Activated CD4-positive, CD25-positive, alpha-beta regulatory T cell treated with anti-CD3 and anti-CD28 coated beads, Interleukin-2, amount 50 U/mL, for 24 hours (primary cell): ENCODE data around the gene TLCD5.

Source experiments
- ATAC-seq, 2 donors: fragments of 150-1000 bp; cut with Tn5 transposase; one replicate each; pipeline ENCODE4 v1.10.0; 2021; ENCODE audit warnings: mild to moderate bottlenecking in 1 of 2, moderate library complexity in 1 of 2

TLCD5 gene

DNA sequence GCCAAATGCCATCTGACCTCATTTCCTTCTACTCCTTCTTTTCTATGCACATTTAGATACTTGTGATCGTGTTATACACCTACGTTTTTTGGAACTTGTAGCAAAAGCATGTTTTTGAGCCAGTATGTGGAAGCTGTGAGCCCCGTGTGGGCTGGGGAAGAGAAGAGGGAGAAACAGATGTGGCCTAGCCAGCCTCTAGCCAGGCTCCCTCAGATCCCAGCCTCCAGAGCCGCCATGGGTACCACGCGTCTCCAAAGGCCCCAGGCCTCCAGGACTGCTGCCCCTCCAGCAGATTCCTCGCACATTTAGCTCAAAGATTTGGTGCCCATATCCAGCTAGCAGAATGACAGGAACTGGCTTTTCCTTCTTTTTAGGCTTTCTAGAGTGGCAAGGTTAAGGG is 17.0 kb upstream of the TLCD5 start:
- no peak for ATAC-seq

DNA sequence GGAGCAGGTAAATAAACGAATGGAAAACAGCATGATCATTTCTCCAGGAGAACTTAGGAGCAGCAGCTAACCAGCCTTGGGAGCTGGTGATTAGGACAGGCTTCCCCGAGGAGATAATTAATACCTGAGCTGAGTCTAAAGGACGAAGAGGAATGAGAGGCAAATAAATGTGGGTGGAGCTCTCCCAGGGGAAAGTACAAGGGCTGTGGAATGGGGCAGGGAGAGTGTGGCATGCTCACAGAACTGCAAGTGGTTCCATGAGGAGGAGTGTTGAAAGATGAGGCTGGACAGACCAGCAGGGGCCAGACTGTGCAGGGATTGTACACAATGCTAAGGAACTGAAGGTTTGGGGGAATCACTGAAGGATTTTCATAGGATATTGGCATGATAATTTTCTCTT is 14.2 kb upstream of the TLCD5 start:
- ATAC-seq = no peak

DNA sequence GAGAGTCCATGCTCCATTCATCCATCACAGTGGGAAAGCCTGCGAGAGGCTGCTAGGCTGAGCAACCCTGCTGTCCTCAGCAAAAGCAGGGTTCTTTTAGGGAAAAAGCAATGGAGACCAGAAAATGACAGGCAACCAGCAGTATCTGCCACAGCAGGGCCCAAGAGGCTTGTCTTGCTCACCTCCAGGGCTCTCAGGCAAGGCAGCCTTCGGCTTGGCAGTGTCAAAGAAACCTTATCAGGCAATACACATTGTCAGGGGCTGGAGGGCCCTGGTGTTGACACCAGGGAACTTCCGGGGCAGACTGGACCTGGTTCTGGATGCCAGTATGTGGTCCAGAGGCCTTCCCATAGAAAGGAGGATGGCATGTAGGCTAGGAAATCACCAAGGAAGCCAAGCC is 10.2 kb upstream of the TLCD5 start:
- ATAC-seq = no peak

DNA sequence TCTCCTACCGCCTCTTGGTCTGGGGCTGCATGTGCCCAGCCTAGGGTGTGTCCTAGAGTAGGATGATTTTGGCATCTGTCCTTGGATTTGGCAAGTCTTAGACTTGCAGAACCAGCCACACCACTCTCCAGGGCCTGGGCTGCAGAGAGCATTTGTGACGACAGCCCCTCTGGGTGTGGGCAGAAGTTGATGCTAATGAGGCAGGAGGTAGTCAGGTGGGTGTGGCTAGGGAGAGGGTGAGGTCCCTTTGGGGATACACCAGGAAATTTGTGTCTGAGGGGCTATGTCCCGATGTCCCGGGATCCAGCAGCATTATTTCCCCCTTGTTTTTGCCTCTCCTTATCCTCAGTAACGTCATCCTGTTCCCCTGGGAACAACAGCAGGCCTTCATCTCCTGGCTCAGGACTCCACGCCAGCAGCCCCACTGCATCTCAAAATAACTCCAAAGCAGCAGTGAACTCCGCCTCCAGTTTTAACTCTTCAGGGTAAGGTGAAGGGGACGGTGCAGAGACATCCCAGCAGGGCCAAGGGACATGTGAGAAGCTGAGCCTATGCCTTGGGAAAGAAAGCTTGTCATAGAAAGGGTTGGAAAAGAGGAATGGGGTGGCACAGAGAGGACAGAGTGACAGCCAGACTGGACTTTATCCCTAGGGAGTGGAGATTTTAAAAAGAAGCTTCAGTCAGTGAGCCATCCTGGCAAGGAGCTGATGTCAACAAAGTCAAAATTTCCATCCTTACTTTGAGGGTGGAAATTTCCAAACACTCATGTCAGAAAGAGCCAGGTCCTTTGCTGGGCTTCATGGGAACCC is 8.0 kb upstream of the TLCD5 start:
- no peak for ATAC-seq

DNA sequence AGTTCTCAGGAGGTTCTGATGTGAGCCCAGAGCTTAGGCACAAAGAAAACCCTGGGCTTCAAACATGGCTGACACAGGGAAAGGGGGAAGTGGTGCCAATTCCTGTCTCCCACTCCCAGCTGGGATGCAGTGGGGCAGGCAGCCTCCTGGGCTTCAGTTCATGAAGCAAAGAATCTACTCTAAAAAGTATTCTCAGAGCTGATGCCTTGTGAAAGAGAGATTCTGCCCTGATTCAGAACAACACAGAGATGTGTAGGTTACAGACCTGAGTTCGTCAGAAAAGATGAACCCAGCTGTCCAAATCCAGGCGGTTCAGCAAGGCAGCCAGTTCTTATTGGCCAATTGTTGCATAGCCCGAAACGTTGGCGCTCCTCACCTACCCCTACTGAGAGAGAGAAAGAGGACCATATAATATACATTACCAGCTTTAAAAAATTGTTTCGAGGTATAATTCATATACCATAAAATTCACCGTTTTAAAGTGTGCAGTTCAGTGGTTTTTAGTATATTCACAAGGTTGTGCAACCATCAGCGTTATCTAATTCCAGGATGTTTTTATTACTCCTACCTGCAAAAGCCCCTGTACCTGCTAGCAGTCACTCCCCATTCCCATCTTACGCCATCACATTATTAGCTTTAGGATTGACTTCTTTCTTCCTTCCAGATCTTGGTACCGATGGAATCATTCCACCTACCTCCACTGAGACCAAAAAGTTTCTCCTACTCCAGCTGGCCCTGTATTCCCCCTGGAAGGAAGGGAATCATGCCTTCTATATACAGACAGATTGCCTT is 7.2 kb upstream of the TLCD5 start:
- ATAC-seq = no peak

DNA sequence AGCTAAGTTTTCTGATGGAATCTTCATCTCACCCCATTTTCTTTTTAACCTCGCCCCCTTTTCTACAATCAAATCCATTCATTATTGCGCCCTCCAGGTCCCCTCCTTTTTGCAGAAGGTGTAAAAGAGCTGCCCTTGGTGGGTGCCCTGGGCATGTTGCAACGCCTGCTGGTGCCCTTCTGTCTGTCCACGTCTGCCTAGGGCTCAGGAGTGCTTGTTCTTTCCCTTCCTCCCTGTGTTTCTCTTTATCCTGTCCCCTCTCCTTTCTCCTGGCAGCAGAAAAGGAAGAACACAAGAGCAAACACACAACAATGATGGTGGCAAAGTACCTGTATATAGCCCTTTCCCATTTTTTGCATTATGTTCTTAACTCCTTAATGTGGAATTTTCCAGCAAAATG is 6.2 kb upstream of the TLCD5 start:
- no peak for ATAC-seq

DNA sequence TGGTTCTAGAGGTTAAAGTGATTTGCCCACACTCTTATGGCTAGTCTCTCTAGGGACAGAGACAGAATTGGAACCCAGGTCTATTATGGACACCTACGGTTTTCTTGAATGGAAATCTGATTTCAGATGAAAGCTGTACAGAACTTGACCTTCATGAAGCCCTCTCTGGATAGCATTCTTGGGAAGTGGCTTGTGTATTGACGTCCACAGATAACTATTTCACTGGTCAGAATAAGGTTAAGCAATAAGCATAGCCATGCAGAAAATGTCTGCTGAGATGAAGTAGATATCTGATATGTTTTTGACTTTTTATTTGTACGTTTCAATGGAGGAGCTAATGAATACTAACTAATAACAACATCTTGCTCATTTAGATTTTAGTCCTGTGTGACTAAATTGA is 1.1 kb downstream of the TLCD5 start:
- ATAC-seq = no peak

DNA sequence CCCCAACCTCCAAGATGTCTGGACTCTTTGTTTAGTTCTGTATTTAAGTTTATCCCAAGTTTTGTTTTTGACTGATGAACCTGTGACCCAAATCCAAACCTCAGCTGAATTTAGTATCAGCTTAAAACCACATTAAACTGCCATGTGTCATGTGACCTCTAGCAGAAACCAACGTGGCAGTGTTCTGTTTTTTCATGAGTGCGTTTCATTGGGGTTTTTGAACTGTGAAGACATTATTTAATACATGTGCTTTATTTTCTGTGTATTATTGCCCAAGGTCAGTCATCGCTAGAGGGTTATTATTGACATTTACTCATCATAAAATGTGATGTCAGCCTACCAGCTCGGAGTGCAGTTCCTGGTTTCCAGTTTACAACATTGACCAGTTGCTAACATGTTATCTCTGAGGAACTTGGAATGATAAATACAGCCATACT is 1.8 kb downstream of the TLCD5 start:
- ATAC-seq = no peak

DNA sequence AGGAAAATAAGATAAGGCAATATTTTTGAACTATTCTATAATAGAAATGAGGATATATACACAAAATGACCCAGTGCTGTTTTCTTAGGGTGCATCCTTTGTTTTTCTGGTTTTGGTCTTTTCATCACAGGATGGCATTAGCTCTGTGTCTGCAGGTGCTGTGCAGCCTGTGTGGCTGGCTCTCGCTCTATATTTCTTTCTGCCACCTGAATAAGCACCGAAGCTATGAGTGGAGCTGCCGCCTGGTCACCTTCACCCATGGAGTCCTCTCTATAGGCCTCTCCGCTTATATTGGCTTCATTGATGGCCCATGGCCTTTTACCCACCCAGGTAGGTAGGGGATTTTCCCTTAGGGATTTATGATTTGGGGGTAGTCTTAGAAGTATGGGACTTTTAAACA is 2.2 kb downstream of the TLCD5 start:
- ATAC-seq = no peak

DNA sequence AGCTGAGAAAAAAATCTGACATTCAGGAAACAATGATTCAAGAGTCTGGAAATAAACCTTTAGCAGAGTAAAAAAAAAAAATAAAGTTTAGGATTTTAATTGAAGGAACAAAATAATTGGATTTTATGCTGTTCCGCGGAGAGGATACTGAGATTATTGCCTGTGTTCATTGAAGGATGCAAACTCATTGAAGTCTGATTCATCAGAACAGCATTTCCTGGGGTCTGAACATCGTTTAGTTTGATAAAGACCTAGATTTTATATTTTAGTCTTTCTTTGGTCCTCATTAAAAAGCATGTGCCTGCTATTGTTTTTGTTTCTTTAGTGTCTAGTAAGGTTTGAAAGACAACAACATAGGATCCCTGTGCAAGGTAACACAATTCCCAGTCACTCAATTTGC is 4.5 kb downstream of the TLCD5 start:
- no peak for ATAC-seq

DNA sequence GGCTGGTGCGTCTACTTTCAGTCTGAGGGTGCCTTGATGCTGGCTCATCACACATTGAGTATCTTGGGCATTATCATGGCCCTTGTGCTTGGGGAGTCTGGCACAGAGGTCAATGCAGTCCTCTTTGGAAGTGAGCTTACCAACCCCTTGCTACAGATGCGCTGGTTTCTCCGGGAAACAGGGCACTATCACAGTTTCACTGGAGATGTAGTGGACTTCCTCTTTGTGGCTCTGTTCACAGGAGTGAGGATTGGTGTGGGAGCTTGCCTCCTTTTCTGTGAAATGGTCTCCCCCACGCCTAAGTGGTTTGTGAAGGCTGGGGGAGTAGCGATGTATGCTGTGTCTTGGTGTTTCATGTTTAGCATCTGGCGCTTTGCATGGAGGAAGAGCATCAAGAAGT is 4.9 kb downstream of the TLCD5 start:
- no peak for ATAC-seq

DNA sequence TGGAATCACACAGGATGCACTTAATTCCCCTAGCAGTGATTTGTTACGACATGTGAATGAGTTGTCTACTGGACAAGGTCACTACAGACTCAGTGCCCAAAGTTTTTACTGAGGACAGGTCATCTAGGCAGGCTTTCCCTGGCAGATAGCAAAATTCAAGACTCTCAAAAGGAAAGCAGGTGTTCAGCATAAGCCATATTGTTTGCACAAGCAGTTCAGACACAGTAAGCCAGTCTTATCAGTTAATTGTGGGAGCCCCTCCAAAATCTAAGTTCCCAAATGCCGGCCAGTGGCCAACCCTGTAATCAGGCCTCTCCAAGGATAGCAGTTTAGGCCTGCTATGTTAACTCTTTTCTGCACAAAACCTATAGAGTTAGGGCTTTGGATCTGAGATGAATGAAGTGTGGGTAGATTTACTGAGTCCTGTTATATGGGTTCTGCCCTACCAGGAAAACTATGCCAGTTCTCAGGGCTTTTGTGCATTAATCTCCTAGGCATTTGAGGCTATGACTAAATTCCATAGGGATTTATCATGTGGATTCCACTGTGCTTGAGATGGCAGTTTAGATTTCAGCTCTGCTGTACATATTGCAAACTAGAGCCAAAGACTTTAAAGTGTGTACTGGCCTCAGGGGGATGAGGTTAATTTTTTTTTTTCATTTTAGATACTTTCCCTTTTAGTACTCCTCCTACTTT is 6.3 kb downstream of the TLCD5 start:
- no peak for ATAC-seq

DNA sequence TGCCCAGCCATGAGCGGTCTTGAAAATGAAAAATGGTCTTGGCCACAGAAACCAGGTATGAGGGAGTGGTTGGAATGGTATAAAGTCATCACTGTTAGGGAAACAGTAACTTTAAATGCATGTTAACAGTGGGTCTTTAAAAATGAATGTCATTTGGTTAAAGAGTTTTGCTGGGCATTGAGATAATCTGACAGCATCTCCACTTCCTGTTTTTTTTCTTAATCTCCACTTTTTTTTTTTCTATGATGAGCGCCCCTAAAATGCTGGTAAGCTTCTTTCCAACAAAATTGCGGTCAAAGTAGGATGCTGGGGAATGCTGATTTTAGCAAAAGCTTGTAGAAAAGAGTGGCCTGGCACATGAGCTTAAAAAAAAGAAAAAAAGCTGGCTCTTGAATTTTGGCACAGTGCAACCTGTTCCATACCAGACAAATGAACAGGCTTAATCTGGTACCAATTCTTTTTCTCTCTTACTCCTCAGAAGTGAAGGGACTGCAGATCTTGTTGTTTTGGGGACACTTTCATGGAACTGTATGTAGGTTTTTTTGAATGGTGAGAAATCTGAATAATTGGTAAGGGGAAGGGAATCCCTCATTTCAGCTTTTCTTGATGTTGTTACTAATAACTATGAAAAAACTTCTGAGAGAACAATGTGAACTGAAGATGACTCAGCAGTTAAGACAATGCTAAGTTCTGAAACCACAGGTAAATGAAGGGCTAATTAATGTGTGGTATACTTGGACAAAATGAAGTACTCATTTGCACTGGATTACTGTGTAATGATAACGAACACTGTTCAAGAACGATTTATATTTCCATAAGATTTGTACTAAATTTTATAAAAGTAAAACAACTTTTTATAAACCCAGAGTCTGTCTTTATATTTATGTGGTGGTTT is 8.0 kb downstream of the TLCD5 start:
- ATAC-seq = no peak

DNA sequence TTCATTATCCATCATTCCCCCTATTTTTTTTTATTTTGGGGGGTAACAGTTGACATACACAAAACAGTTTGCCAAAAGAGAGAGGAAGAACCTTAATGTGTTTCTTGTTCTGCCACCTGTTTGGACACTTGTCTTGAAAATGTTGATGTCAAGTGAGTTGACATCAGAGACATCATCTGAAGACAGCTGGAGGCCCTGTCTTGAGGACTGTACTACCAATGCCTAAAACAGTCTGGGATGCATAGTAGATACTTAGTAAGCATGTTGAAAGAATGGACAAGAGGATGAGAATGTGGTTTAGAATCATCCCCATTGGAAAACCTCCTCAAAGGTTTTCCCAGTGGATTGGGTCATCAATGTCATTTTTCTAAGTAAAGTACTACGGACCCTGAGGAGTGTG is 8.7 kb downstream of the TLCD5 start:
- ATAC-seq = no peak

DNA sequence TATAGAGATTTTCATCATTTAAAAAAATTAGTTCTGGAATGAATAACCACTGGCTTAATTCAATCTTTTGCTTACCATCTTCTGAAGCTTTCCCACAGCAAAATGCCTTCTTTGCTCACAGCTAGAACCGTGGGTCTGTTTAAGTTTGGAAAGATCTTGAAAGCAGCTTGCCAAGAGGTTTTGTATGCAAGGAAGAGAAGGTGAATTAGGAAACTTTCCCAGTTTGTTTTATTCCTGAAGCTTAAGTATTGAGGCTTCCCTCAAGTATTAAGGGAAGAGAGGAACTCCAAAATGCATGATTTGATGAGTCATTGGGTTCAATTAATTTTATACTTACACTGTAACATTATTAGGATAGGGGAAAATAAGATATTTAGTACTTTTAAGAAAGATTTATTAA is 9.2 kb downstream of the TLCD5 start:
- no peak for ATAC-seq

DNA sequence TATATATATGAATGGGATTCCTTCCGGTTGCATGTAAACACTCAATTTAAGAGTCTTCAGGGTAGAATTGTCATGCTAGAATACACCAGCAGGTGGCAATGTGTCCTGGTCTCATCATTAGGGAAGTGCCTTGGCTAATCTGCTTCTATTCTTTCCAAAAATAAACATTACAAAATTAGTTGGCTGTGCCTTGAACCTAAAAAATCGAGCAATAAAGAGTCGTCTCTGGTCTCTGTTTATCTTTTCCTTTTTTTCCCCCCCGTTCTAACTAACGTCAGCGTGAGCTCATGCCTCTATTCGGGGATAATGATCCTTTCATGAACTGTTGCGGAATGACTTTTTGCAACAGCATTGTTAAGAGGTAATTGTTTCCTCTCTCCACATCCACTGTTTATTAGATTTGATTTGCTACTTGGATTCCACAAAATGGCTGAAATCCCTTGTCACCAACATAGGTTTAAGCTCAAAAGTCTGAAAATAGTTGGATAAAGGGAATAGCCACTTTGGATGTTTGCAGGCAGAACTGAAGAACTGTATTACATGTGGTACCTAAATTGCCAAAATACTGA is 9.9 kb downstream of the TLCD5 start:
- peak in 1 of 2 donors; percentile 19 for ATAC-seq

DNA sequence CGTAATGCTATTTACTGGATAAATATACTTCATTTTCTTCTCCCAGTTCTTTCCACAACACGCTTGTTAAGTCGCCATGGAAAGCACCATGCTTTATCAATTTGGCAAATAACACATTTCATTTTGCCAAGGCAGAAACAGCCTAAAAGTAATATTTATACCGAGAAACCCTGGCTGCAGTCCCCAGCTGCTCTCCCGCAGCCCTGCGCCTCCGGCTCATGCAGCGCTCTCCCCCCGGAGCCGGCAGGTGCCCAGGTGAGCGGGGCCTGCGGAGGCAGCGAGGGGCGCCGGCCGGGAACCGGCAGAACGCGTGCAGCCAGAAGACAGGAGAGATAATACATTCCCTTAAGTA is 10.4 kb downstream of the TLCD5 start:
- no peak for ATAC-seq

DNA sequence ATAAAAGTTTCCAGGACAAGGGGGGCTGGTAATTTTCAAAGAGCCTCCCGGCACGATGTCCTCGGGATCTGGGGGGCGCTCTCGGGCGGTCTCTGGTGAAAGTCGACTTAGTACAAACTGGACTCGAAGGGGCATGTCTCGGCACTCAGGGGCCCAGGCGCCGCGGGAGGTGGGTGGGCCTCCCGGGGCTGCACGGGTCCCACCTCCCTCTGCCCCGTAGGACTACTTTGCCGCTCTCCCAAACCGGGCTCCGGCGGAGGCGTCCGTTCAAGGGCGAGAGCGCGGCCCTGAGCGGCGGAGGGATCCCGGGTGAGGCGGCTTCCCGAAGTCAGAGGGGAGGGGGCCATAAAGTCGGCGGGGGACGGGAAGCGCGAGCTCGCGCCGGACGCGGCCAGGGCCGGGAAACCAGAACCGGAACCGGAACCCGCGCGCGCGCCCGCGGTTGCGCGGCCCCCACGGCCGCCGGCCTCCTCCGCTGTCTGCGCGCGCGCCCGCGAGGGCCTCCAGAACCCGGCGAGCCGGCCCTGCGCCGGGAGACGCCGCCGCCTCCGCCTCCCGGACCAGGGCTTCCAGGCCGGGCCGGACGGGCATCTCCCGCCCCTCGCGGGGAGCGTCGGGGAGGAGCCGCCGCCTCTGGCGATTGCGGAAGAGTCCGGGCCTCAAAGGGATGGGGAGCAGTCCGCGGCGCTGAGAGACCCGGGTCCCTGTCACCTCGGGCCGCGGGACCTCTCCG is 11.0 kb downstream of the TLCD5 start, which contains the start of gene ARHGEF12:
TSS of gene ARHGEF12 (plus strand) at position 506 of the 733 bp plus-strand sequence. CDS start 831 bp downstream, outside the sequence.
- ATAC-seq = peak; percentile 63 to 70

DNA sequence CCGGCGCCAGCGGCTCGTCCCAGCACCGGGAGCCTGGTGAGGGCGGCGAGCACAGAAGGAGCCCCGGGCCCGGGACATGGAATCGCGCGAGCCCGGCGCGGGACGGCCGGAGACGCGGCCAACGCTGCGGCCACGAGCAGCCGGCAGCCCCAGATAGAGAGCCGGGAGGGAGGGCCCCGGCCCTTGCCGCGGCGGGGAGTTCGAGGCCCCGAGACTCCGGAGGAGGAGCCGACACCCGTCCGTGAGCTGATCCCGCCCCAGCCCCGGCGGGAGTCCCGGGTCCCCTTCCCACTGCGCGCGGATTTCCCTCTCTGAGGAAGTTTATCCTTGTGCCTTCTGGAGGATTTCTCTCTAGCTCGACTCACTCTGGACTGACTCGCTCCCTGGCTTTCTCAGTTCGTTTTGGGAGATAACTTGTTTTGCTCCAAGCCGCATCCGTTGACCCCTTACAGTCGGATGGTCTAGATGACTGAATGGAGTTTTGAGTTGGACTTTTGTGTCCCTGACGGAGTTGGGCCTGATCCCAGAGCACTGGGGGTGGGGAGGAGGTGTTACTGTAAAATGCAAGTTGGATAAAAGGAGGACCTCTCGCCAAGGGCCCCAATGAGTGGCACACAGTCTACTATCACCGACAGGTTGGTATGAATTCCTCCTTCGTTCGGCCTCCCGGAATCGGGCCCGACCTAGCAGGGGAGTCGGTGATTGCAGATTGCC is 11.7 kb downstream of the TLCD5 start:
- peak; percentile 26 to 28 for ATAC-seq

DNA sequence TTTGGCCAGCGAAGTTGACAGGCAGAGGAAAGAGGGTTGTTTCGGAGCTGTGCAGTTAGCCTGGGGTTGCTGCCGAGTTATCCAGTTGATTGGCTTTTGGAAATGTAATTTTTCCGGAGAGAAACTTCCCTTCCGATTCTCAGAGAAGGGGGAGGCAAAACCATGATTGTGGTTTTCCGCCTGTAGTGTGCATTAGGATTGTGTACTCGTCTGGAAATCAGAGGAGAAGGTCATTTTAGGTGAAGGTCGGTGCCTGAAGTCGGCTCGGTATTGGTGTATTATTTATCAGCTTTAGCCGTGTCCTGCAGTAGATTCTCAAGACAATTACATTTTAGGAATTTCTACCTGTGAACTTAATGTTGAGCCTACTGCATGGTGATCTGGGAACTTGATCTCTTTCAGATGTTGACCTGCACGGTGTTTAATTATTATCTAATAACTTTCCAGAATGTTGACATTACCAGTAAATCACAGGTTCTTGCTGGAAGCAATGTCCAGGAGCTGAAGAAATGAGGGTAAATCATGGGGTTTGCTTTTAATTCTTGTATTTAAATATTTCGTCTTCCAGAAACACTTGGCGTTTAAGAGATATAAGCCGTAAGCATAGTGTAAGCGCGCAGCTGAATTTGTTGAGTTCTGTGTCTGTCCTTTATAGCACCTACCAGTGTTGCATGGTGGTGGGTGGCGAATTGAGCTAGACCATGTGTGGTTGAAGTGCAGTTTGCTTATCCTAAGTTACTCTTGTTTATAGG is 12.4 kb downstream of the TLCD5 start:
- no peak for ATAC-seq
